Measurements from ENCODE around the gene PRR20G.

DNA sequence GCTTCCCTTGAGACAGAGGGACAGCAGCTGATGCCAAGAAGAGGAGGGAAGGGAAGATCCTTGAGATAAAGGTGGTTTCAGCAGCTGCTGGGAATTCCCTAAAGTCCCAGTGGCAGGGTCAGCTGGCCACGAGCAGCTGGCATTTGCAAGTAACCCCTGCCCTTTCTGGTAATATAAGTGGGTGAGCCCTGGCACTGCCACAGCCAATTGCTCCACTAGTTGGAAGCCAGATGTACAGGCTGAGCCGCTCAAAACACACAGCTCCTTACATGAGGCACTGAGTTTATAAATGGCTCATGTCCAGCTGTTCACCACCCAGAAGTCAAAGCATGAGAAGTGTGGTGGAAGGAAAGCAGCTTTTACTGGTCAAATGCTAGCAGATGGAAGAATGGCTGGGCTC lies 35.4 kb downstream of the PRR20G start:
- TF ChIP-seq, protein P1, sequence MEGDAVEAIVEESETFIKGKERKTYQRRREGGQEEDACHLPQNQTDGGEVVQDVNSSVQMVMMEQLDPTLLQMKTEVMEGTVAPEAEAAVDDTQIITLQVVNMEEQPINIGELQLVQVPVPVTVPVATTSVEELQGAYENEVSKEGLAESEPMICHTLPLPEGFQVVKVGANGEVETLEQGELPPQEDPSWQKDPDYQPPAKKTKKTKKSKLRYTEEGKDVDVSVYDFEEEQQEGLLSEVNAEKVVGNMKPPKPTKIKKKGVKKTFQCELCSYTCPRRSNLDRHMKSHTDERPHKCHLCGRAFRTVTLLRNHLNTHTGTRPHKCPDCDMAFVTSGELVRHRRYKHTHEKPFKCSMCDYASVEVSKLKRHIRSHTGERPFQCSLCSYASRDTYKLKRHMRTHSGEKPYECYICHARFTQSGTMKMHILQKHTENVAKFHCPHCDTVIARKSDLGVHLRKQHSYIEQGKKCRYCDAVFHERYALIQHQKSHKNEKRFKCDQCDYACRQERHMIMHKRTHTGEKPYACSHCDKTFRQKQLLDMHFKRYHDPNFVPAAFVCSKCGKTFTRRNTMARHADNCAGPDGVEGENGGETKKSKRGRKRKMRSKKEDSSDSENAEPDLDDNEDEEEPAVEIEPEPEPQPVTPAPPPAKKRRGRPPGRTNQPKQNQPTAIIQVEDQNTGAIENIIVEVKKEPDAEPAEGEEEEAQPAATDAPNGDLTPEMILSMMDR (IDR thresholded peaks at IDR 0.05; ENCODE audit: low read length): no peak
- no peak for TF ChIP-seq EZH2 (IDR thresholded peaks at IDR 0.05; ENCODE audit: borderline replicate concordance, low read length)

Measured in OCI-LY1 (cell line).